Omental fat pad (tissue), 4 donors: ENCODE data around the gene HMX1. TPM values are rescaled to one million over a fixed set of nuclear protein-coding genes. Genes with fewer than 3 reads are reported as not detected.

Source experiments
- ATAC-seq: fragments of 150-250 bp; one replicate; pipeline ENCODE4 v1.9.1; 2016; ENCODE audit warnings: mild to moderate bottlenecking, moderate library complexity; ENCODE audit not compliant: low FRiP score
- DNase-seq: peaks from one replicate; pipeline ENCODE4 v3.0.0-alpha.2; 2019; ENCODE audit warnings: low spot score
- CTCF ChIP-seq, 3 donors: fragments of 450-650 bp; IDR thresholded peaks; one replicate each; pipeline ENCODE4 v1.5.1; 2016 to 2017; ENCODE audit warnings: antibody characterized with exemption in 3 of 3, mild to moderate bottlenecking in 3 of 3, moderate library complexity in 2 of 3
- total RNA-seq, 4 donors: library from RNA; depleted of rRNA; stranded (reverse); fragments of >200 nt; gene quantifications; one replicate each; pipeline ENCODE4 v1.1.0, GENCODE V29; 2016

The HMX1 gene
- total RNA-seq, 4 donors from 2014 or later, result not detected

DNA sequence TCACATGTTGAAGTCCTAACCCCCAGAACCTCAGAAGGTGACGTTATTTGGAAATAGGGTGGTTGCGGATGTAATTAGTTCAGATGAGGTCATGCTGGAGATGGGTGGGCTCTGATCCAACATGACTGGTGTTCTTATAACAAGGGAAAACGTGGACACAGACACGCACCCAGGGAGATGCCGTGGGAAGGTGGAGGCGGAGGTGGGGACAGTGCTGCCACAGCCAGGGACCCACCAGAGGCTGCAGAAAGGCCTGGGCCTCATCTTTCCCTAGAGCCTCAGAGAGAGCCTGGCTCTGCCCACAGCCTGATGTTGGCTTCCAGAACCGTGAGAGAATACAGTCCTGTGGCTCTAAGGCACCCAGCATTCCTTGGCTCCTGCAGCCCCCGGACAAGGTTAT is 7.9 kb upstream of the HMX1 start:
- no peak for TF ChIP-seq CTCF (IDR thresholded peaks at IDR 0.05)
- no peak for DNase-seq
- no peak for ATAC-seq

GRCh38 chr4:8878421-8878820 is 6.8 kb upstream of the HMX1 start:
- TF ChIP-seq CTCF (IDR thresholded peaks at IDR 0.05), result no peak
- ATAC-seq (no peak), DNase-seq (no peak)

DNA sequence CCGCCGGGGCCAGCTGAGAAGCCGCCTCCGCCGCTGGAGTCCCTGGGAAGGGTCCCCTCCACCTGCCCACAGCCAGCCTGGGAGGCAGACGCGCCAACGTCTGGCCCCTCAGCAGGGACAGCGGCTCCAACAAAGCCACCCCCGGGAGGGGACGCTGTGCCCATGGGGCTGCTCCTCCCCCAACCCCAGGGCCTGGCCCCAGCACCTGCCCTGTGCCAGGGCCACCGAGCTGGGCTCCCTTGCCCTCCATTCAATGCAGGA is 6.1 kb upstream of the HMX1 start:
- ATAC-seq (no peak), DNase-seq (no peak)
- TF ChIP-seq CTCF (IDR thresholded peaks at IDR 0.05), result no peak

DNA sequence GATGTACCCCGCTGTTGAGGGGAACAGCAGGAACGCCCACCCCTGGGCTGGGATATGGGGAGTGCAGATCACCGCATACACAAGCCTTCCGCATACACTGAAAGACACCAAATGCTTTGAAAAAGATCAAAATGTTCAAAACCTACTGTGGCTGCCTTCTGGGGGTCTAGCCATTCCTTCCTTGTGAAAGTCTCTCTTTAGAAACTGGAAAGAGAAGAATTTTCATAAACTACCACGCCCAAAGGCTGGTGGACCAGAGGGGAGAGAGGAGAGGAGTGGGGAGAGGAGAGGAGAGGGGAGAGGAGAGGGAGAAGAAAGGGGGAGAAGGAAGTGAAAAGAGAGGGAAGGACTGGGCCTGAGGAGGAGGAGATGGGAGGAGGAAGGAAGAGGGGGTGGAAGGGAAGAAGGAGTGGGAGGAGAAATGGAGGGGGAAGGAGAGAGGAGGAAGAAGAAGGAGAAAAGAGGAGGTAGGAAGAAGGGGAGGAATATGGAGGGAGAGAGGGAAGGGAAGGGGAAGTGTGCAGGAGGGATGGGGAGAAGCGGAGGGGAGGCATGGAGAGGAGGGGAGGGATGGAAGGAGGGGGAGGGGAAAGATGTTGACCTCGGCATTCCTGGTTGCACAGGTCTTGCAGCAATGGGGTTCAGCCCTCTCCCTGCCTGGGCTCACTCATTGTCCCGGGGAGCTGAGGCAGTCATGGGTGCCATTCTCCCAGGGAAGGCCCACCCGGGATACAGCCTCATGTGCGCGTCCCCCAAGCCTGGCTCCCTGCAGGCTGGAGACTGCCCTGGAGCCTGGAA is 5.5 kb upstream of the HMX1 start:
- TF ChIP-seq CTCF (IDR thresholded peaks at IDR 0.05), result no peak
- no peak for DNase-seq
- no peak for ATAC-seq

DNA sequence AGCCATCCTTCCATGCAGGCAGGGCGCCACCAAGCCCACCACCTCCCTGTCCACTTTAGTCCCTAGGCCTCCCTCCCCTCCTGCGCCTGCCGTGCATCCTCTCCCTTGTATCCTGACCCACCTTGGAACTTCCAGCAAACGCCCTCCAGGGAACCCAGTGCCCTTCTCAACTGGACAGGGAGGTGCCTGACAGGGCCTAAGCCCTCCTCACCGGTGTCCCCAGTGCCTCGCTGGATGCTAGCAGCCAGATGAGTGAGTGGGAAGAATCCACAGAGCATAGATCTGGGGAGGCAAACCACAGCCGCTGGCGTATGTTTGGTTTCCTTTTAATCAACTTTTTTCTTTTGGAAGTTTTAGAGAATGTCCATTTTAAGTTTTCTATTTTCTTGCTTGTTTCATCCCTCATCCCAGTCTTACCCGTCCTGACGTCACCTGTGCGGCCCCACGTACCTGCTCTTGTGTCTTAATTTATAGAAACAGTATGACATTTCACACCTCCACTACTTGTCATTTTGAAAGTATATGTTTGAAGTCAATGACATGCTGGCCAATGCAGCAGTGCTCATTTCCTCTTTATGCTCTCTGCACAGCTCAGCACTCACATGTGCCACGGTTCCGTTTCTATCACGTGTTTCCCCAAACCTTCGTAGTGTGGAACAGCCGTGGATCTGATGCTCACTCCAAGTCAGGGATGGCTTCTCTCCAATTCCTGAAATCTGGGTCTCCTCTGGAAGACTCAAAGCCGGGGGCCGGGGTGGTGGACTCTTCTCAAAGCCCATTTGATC is 3.4 kb upstream of the HMX1 start:
- TF ChIP-seq CTCF (IDR thresholded peaks at IDR 0.05), result no peak
- no peak for ATAC-seq
- no peak for DNase-seq

- DNase-seq, result no peak
- TF ChIP-seq CTCF (IDR thresholded peaks at IDR 0.05), result no peak
- ATAC-seq, result no peak
Measured at GRCh38 chr4:8874003-8874895, 2.6 kb upstream of the HMX1 start.
